ENCODE data around the gene KLB.

Gene KLB

GRCh38 chr4:39446842-39447573 lies 40.3 kb downstream of the KLB start:
- no peak overlapping the region for H3K4me3 ChIP-seq (ENCODE audit: low read depth, low read length)

GRCh38 chr4:39450618-39451017 lies 43.9 kb downstream of the KLB start:
- no peak overlapping the region for H3K4me3 ChIP-seq (ENCODE audit: low read depth, low read length)
- DNase-seq: no peak
- no peaks in the 10 kb centered on the region for H3K4me1 ChIP-seq
- TF ChIP-seq, protein P1, sequence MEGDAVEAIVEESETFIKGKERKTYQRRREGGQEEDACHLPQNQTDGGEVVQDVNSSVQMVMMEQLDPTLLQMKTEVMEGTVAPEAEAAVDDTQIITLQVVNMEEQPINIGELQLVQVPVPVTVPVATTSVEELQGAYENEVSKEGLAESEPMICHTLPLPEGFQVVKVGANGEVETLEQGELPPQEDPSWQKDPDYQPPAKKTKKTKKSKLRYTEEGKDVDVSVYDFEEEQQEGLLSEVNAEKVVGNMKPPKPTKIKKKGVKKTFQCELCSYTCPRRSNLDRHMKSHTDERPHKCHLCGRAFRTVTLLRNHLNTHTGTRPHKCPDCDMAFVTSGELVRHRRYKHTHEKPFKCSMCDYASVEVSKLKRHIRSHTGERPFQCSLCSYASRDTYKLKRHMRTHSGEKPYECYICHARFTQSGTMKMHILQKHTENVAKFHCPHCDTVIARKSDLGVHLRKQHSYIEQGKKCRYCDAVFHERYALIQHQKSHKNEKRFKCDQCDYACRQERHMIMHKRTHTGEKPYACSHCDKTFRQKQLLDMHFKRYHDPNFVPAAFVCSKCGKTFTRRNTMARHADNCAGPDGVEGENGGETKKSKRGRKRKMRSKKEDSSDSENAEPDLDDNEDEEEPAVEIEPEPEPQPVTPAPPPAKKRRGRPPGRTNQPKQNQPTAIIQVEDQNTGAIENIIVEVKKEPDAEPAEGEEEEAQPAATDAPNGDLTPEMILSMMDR (IDR thresholded peaks at IDR 0.05; ENCODE audit: low read depth, low read length): no peak
- H3K9me3 ChIP-seq: no peaks in the 10 kb centered on the region
- H3K36me3 ChIP-seq: peaks cover 51% of the 10 kb centered on the region
- H3K27me3 ChIP-seq: no peaks in the 10 kb centered on the region

More at GRCh38 chr4:39446842-39447573, 40.3 kb downstream of the KLB start:
- no peak for DNase-seq
- Histone ChIP-seq H3K27me3 (no peaks in the 10 kb centered on the region), H3K9me3 (no peaks in the 10 kb centered on the region), H3K4me1 (no peaks in the 10 kb centered on the region), H3K36me3 (peaks cover 15% of the 10 kb centered on the region)
- TF ChIP-seq, protein P1 (IDR thresholded peaks at IDR 0.05; ENCODE audit: low read depth, low read length): no peak

DNA sequence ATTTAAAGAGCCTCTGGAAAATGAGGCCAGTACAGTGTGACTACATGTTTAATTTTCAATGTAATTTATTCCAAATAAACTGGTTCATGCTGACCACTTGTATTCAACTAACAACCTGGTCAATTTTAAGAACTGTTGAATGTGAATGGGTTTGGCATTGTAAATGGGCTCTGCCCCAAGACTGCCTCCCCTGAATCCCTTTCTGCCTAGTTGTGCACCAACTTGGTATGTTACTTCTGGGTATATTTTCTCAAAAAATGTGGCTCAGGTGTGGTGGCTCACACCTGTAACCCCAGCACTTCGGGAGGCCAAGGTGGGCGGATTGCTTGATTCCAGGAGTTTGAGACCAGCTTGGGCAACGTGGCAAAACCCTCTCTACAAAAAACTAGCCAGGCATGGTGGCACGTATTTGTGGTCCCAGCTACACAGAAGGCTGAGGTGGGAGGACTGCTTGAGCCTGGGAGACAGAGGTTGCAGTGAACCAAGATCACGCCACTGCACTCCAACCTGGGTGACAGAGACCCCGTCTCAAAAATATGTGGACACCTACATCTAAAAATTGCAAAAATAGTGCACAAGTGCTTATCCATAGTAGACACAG lies 44.8 kb downstream of the KLB start:
- DNase-seq: no peak
- TF ChIP-seq, protein P1 (IDR thresholded peaks at IDR 0.05; ENCODE audit: low read depth, low read length): no peak
- H3K36me3 ChIP-seq: peaks cover 60% of the 10 kb centered on the region
- no peaks in the 10 kb centered on the region for H3K9me3 ChIP-seq
- H3K4me1 ChIP-seq: peaks cover under 1% of the 10 kb centered on the region; the same call in 1 of the 2 replicates
- H3K4me3 ChIP-seq (ENCODE audit: low read depth, low read length): no peak overlapping the region
- no peaks in the 10 kb centered on the region for H3K27me3 ChIP-seq

GRCh38 chr4:39452153-39452859 lies 45.6 kb downstream of the KLB start:
- Histone ChIP-seq H3K9me3 (no peaks in the 10 kb centered on the region), H3K4me1 (peaks cover 3% of the 10 kb centered on the region; the same call in 1 of the 2 replicates), H3K27me3 (no peaks in the 10 kb centered on the region), H3K4me3 (ENCODE audit: low read depth, low read length) (no peak overlapping the region), H3K36me3 (peaks cover 68% of the 10 kb centered on the region)
- no peak for DNase-seq
- TF ChIP-seq, protein P1 (IDR thresholded peaks at IDR 0.05; ENCODE audit: low read depth, low read length): no peak

GRCh38 chr4:39452860-39453587 lies 46.3 kb downstream of the KLB start:
- TF ChIP-seq, protein P1 (IDR thresholded peaks at IDR 0.05; ENCODE audit: low read depth, low read length): no peak
- H3K36me3 ChIP-seq: peaks cover 75% of the 10 kb centered on the region
- peaks cover 3% of the 10 kb centered on the region; the same call in 1 of the 2 replicates for H3K4me1 ChIP-seq
- no peaks in the 10 kb centered on the region for H3K27me3 ChIP-seq
- H3K9me3 ChIP-seq: no peaks in the 10 kb centered on the region
- no peak for DNase-seq
- no peak overlapping the region for H3K4me3 ChIP-seq (ENCODE audit: low read depth, low read length)
